GDM1 (cell line): ENCODE data around the gene STPG2.
"Not testable (repeated sequence)": the region's sequence is repeated elsewhere in the genome, so short reads cannot be mapped to it uniquely, and the experiment has no call there.

Source experiments
- DNase-seq: peaks from one replicate; lab custom pipeline; 2025; lab: John Stamatoyannopoulos, UW

Gene STPG2

GRCh38 chr4:97633831-97634230 is 509.4 kb downstream of the STPG2 start:
- DNase-seq, result not testable (repeated sequence)

- DNase-seq, result no peak
Measured at GRCh38 chr4:97627750-97628149, 515.5 kb downstream of the STPG2 start.

GRCh38 chr4:97624204-97624603 is 519.1 kb downstream of the STPG2 start:
- no peak for DNase-seq

DNA sequence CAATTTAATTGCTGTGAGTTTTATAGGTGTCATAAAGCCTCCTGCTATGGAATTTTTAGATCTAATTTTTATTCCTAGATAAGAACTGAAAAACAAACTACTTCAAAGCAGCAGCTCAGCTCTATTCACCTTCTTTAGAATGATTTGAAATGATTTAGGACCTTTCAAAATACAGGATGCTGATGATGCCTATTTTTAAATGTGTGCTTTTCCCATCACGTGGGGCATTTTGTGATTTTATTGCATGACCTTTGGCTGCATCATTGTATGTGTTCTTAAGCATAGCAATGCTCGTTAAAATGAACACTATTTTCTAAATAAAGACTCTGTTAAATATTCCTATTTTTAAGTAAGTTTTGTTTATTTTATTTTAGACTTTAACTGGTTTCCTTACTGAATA is 537.3 kb downstream of the STPG2 start:
- DNase-seq, result no peak

- no peak for DNase-seq
Measured at GRCh38 chr4:97593248-97593647, 550.0 kb downstream of the STPG2 start.

- no peak for DNase-seq
Measured at GRCh38 chr4:97590266-97590665, 553.0 kb downstream of the STPG2 start.

DNA sequence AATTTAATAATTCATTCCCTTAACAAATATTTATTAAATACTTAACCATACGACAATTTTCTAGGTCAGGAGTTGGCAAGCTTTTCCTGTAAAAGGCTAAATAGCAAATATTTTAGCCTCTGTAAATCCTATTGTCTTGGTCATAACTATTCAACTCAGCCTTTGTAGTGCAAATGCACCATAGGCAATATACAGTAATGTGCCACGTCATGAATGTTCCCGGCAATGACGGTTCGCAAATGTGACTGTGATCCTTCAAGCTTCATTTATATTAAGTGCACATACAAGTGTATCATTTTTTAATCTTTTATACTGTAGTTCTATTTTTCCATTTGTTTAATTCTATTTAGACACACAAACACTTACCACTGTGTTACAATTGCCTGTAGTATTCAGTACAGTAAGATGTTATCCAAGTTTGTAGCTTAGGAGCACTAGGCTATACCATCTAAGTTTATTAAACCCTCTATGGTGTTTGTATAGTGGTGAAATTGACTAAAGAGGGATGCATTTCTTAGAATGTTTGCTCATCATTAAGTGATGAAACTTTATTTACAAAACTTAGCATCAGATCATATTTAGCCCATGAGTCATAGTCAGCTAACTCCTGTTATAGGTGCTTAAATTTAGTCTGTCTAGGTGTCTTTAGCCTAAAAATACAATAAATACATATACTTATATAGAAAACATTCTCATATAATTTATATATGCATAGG is 553.6 kb downstream of the STPG2 start:
- no peak for DNase-seq

- DNase-seq, result no peak
Measured at GRCh38 chr4:97587912-97588311, 555.4 kb downstream of the STPG2 start.

GRCh38 chr4:97585274-97585673 is 558.0 kb downstream of the STPG2 start:
- DNase-seq, result no peak

GRCh38 chr4:97582890-97583289 is 560.4 kb downstream of the STPG2 start:
- DNase-seq, result no peak

DNA sequence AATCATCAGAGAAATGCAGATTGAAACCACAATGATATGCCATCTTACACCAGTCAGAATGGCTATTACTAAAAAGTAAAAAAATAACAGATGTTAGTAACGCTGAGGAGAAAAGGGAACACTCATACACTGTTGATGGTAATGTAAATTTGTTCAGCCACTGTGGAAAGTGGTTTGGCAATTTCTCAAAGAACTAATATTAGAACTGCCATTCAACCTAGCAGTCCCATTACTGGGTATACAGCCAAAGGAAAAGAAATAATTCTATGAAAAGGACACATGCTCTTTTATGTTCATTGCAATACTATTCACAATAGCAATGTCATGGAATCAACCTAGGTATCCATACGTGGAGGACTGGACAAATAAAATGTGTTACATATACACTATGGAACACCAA is 566.3 kb downstream of the STPG2 start:
- DNase-seq, result no peak

- DNase-seq, result no peak
Measured at GRCh38 chr4:97560009-97560408, 583.3 kb downstream of the STPG2 start.

GRCh38 chr4:97558204-97558778 is 585.0 kb downstream of the STPG2 start:
- no peak for DNase-seq

GRCh38 chr4:97550637-97551036 is 592.6 kb downstream of the STPG2 start:
- DNase-seq, result not testable (repeated sequence)

GRCh38 chr4:97548943-97549583 is 594.2 kb downstream of the STPG2 start:
- no peak for DNase-seq

- no peak for DNase-seq
Measured at GRCh38 chr4:97548186-97548585, 595.1 kb downstream of the STPG2 start.

DNA sequence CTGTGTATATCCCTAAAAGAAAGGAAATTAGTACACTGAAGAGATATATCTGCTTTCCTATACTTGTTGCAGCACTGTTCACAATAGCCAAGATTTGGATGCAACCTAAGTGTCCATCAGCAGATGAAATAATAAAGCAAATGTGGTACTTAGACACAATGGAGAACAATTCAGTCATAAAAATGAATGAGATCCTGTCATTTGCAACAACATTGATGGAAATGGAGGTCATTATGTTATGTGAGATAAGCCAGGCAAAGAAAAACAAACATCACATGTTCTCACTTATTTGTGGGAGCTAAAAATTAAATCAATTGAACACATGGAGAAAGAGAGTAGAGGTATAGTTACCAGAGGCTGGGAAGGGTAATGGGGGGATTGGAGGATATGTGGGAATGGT is 611.9 kb downstream of the STPG2 start:
- no peak for DNase-seq

- no peak for DNase-seq
Measured at GRCh38 chr4:97530676-97531075, 612.6 kb downstream of the STPG2 start.

DNA sequence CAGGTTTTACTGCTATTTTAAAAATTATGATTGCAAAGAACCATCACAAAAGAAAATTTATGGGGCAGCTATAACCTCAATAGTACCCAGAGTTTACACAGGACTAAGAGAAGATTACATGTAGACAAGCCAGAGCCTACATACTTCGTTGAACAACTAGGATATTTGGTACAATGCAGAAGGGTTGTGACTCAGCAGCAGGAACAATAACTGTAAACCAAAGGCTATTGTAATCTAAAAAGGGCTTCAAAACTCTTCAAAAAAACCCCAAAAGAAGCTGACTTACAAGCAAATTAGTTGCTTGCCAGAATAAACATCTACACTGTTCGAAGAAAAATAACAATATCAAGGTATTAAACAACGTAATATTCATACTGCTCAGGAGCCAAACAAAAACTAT is 618.0 kb downstream of the STPG2 start:
- DNase-seq, result no peak

DNA sequence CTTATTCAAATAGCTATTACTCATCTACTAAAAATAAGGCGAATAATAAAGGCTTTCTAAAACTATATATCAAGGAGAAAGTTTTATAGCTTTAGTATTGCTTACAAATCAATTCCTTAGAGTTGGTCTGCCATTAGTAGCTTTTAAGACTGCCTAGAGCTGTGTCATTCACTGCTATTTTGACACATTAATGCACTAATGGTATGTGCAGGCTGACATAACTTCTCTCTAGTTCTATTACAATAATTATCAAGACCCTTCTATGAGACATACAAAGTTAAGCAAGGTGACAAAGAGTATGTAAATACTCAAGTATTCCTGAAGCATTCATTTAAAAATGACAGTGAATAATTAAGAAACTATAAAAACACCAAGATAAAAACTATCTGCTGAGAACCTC is 625.3 kb downstream of the STPG2 start:
- DNase-seq, result no peak

DNA sequence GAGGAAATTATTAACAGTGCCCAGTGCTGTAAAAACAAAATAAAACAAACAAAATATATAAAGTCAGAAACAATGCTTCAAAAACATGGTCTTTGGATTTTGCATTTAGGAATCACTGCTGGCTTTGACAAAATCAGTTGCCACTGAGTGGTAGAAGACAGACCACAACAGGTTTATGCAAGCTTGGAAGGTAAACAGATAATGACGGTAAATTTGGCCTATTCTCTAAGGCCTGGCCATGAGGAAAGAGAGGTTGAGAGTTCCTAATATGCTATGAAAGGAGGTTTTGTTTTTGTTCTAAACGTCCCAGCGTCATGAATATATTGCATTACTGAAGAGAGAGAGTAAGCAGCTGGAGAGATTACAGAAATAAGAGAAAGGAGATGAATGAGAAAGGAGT is 629.4 kb downstream of the STPG2 start:
- no peak for DNase-seq
